ENCODE data around the gene AMOTL2.

AMOTL2 gene

DNA sequence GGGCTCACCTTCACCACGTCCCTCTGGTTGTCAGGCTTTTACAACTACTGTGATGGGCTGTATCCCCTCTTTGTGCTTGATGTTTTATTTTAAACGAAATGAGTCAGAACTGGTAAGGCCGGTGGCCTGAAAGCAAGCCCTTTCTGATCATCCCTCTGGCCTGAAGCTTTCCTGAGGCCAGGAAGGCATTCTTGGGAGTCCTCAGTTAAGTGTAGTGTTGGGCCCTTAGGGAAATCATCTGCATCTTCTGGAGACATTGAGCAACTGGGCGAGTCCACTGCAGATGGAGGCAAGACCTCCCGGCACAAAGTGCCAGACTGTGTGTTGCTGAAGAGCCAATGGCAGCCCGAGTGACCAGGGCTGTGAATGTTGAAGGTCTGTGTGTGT, 33.0 kb upstream of the AMOTL2 start:
- TF ChIP-seq SIN3A (IDR thresholded peaks at IDR 0.05; ENCODE audit: borderline replicate concordance, insufficient read depth, low read length) (no peak), POLR2AphosphoS5 (IDR thresholded peaks at IDR 0.05; ENCODE audit: low read depth, low read length) (no peak), FOXP2 (optimal IDR thresholded peaks at IDR 0.05; ENCODE audit: borderline replicate concordance, extremely low read depth, extremely low read length, insufficient read depth) (no peak)
- TF ChIP-seq, protein P1, sequence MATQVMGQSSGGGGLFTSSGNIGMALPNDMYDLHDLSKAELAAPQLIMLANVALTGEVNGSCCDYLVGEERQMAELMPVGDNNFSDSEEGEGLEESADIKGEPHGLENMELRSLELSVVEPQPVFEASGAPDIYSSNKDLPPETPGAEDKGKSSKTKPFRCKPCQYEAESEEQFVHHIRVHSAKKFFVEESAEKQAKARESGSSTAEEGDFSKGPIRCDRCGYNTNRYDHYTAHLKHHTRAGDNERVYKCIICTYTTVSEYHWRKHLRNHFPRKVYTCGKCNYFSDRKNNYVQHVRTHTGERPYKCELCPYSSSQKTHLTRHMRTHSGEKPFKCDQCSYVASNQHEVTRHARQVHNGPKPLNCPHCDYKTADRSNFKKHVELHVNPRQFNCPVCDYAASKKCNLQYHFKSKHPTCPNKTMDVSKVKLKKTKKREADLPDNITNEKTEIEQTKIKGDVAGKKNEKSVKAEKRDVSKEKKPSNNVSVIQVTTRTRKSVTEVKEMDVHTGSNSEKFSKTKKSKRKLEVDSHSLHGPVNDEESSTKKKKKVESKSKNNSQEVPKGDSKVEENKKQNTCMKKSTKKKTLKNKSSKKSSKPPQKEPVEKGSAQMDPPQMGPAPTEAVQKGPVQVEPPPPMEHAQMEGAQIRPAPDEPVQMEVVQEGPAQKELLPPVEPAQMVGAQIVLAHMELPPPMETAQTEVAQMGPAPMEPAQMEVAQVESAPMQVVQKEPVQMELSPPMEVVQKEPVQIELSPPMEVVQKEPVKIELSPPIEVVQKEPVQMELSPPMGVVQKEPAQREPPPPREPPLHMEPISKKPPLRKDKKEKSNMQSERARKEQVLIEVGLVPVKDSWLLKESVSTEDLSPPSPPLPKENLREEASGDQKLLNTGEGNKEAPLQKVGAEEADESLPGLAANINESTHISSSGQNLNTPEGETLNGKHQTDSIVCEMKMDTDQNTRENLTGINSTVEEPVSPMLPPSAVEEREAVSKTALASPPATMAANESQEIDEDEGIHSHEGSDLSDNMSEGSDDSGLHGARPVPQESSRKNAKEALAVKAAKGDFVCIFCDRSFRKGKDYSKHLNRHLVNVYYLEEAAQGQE (IDR thresholded peaks at IDR 0.05; ENCODE audit: insufficient read depth in 1 of 2, low read depth in 2 of 2, low read length in 2 of 2) = no peak

DNA sequence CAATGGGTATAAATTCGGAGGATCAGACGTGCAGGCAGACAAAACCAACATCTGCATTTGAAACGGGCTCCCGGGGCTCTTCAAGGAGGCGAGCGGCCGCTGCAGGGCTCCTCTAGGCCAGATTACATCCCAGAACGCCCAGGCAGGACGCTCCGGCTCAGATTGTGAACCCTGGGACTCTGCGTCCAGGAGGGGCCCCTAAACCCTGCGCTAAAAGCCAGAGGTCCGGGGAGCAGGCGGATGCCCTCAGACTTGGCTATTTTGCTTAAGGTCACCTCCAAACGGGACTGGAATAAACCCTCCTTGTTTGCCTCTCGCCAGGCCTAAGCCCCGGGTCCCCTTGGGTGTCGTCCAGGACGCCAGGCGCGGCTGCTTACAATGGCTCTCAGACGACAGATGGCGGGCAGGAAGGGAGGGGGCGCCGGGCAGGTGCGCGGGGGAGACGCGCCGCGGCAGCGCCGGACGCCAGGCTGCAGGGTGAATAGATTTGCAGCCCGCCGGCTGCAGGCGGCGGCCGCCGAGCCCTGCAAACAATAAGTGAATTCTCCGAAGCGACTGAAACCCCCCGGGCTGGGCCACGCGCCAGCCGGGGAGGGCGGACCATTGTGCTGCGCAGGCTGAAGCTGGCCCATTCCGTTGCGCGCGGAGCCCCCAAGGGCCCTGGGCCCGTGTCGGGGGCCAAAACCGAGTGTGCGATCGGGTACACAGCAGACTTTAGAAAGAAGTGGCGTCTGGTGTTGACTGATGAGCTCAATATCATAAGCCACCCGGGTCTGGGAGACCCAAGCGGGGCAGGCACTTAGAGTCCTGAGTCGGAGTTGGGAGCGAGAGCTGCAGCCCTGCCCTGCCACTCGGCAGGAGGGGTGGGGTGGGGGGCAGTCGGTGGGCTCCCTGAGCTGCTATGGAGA, 32.3 kb upstream of the AMOTL2 start:
- TF ChIP-seq POLR2AphosphoS5 (IDR thresholded peaks at IDR 0.05; ENCODE audit: low read depth, low read length) (no peak), FOXP2 (optimal IDR thresholded peaks at IDR 0.05; ENCODE audit: borderline replicate concordance, extremely low read depth, extremely low read length, insufficient read depth) (no peak), SIN3A (IDR thresholded peaks at IDR 0.05; ENCODE audit: borderline replicate concordance, insufficient read depth, low read length) (no peak), TAF1 (IDR thresholded peaks at IDR 0.05; ENCODE audit: borderline replicate concordance, insufficient read depth, low read length) (no peak)
- TF ChIP-seq, protein P1 (IDR thresholded peaks at IDR 0.05; ENCODE audit: insufficient read depth in 1 of 2, low read depth in 2 of 2, low read length in 2 of 2) = no peak

DNA sequence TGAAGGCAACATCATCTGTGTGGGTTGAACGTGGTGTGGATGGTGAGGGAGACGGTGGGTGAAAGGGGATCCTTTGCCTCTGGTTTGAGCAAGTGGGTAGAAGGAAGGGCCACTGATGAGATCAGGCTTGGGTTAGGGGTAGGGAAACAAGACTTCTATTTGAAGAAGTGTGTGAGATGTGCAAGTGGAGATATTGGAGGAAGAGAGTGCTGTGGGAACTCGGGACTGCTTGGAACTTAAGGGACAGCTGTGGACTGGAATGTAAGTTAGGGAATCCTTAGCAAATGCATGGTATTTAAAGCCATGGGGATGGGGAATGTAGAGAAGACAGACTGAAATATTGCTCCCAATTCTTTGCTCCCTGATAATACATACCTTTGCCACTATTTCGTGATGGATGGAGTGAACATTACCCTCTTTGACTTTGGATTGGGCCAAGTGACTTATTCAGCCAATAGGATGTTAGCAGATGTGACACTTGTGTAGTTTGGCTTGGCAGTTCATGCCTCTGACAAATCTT, 30.2 kb upstream of the AMOTL2 start:
- TF ChIP-seq TAF1 (IDR thresholded peaks at IDR 0.05; ENCODE audit: borderline replicate concordance, insufficient read depth, low read length) (no peak), POLR2AphosphoS5 (IDR thresholded peaks at IDR 0.05; ENCODE audit: low read depth, low read length) (no peak), SIN3A (IDR thresholded peaks at IDR 0.05; ENCODE audit: borderline replicate concordance, insufficient read depth, low read length) (no peak), FOXP2 (optimal IDR thresholded peaks at IDR 0.05; ENCODE audit: borderline replicate concordance, extremely low read depth, extremely low read length, insufficient read depth) (no peak)
- TF ChIP-seq, protein P1 (IDR thresholded peaks at IDR 0.05; ENCODE audit: insufficient read depth in 1 of 2, low read depth in 2 of 2, low read length in 2 of 2) = no peak

DNA sequence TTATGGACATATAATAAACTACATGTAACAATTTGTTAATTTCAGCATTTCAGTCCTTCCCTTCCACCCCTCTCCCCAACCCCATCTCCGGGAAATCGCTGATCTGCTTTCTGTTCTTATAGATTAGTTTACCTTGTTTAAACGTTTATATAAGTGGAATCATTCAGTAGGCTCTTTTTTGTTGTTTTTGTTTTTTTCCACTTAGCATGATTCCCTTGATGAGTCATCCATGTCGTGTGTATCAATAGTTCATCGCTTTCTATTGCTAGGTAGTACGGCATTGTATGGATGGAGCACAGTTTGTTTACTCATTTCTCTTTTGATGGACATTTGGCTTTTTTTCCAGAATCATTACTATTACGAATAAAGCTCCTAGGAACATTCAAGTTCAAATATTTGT, 23.5 kb upstream of the AMOTL2 start:
- TF ChIP-seq SIN3A (IDR thresholded peaks at IDR 0.05; ENCODE audit: borderline replicate concordance, insufficient read depth, low read length) (no peak), FOXP2 (optimal IDR thresholded peaks at IDR 0.05; ENCODE audit: borderline replicate concordance, extremely low read depth, extremely low read length, insufficient read depth) (no peak), TAF1 (IDR thresholded peaks at IDR 0.05; ENCODE audit: borderline replicate concordance, insufficient read depth, low read length) (no peak), POLR2AphosphoS5 (IDR thresholded peaks at IDR 0.05; ENCODE audit: low read depth, low read length) (no peak)
- TF ChIP-seq, protein P1 (IDR thresholded peaks at IDR 0.05; ENCODE audit: insufficient read depth in 1 of 2, low read depth in 2 of 2, low read length in 2 of 2) = no peak

Measured in PFSK-1 (cell line).